Activated CD4-positive, CD25-positive, alpha-beta regulatory T cell treated with anti-CD3 and anti-CD28 coated beads, Interleukin-2, amount 50 U/mL, for 24 hours (primary cell): ENCODE measurements around the gene OR1E2.
"Not testable (repeated sequence)": the region's sequence is repeated elsewhere in the genome, so short reads cannot be mapped to it uniquely, and the experiment has no call there.

Source experiments
- ATAC-seq, 2 donors: fragments of 150-1000 bp; cut with Tn5 transposase; one replicate each; pipeline ENCODE4 v1.10.0; 2021; ENCODE audit warnings: mild to moderate bottlenecking in 1 of 2, moderate library complexity in 1 of 2

OR1E2 gene, protein sequence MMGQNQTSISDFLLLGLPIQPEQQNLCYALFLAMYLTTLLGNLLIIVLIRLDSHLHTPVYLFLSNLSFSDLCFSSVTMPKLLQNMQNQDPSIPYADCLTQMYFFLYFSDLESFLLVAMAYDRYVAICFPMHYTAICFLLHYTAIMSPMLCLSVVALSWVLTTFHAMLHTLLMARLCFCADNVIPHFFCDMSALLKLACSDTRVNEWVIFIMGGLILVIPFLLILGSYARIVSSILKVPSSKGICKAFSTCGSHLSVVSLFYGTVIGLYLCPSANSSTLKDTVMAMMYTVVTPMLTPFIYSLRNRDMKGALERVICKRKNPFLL

DNA sequence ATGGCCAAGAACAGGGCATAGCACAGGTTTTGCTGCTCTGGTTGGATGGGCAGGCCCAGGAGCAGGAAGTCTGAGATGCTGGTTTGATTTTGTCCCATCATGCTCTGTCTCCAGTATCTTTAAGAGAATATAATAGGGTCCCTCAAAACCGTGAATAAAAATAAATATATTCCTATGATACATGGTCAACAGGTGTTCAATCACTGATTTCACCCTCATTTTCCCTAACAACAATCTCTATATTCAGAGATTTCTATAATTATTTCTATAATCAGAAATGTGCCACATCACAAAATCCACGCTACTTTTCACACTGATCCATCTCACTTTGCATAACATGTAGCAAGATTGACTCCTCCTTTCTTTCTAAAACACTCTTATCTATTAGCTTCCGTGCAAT is at the start of gene OR1E2:
OR1E2 (minus strand) TSS at position 101 of the 400 bp plus-strand sequence; CDS start at position 101, 0 bp downstream.
- ATAC-seq: no peak

DNA sequence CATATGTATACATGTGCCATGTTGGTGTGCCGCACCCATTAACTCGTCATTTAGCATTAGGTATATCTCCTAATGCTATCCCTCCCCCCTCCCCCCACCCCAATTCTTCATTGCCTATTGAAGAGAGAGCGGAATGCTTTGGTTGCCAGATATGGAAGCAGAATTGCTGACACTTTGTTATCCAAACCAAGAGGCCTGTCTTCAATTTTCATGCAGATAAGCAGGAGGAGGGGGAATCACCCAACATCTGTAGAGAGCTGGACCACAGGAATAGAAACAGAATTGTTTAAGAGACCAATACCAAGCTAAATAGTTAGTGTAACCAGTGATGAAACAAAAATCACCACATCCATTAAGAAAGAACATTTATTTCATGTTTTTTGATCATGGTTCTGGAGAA is 49.2 kb upstream of the OR1E2 start:
- no peak for ATAC-seq

DNA sequence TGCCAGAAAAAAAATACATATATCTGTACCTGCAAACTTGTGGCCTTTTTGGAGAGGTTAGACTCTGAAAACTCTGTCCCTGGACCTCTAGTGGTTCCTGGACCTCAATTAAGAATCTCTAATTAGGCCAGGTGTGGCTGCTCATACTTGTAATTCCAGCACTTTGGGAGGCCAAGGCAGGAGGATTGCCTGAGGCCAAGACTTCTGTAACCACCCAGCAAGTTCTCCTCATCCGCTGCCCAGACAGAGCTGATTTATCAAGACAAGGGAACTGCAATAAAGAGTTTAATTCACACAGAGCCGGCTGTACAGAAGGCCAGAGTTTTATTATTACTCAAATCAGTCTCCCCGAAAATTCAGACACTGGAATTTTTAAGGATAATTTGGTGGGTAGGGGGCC is 46.3 kb upstream of the OR1E2 start:
- no peak for ATAC-seq

DNA sequence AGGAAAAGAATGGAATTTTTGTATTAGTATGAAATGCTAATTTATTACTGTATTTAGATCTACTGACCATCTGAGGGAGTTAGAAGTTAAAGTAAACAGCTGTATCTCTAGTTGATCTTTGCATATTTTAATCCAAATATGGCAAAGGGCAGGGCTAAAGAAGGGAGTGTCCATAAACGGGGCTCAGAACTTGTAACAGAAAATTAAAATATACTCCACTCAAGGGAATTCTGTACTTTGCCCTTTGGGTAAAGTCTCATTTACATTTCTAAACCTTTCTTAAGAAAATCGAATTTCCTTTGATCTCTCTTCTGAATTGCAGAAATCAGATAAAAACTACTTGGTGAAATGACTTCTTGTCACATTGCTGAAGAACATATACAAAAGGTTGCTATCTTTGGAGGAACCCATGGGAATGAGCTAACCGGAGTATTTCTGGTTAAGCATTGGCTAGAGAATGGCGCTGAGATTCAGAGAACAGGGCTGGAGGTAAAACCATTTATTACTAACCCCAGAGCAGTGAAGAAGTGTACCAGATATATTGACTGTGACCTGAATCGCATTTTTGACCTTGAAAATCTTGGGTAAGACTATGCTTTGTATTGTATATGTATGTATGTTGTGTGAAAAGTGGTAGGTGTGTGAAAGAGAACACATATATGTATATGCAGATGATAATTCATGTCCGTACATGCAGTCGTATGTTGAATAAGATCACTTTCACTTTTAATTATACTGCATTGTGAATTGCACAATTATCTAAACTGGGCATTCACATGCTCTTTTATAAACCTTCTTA is 42.4 kb upstream of the OR1E2 start, which contains the start of gene ASPA:
ASPA (plus strand) TSS at position 186 of the 799 bp plus-strand sequence; CDS start at position 349, 163 bp downstream.
- no peak for ATAC-seq

DNA sequence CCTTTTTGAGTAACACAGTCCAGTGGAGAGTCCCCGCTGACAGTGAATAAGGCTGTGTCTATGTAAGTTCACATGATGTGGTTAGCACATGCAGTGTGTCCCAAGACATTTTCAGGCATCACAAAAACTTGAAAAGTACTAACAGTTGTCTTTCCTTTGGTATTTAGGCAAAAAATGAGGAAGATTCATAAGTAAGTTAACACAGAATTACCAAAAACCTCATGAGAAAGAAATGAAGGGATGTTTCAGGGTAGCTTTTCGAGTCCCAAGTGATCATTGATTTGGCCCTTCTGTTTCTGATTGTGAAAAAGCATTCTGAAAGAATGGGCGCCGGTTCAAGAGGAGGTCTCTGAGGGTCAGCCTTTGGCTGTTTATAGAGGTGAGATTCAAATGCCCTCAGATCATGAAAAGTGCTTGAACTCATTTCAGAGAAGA is 41.6 kb upstream of the OR1E2 start:
- ATAC-seq: no peak

DNA sequence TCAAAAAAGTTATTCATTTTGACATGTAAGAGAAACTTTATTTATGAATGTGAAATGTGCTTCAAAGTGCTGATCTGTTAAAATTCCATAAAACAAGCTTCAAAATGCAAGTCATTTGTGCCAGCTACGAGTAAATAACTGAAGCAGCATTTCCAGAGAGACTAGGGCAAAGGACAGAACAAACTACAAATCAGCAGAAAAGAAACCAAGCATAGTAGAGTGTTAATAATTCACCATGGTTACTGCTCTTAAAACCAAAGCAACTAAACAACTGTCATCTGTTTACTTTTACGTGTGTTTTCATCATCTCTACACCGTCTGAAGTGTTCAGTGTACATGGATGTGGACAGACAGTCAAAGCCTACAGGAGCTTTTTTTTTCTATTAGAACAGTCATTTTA is 40.6 kb upstream of the OR1E2 start:
- ATAC-seq: no peak

DNA sequence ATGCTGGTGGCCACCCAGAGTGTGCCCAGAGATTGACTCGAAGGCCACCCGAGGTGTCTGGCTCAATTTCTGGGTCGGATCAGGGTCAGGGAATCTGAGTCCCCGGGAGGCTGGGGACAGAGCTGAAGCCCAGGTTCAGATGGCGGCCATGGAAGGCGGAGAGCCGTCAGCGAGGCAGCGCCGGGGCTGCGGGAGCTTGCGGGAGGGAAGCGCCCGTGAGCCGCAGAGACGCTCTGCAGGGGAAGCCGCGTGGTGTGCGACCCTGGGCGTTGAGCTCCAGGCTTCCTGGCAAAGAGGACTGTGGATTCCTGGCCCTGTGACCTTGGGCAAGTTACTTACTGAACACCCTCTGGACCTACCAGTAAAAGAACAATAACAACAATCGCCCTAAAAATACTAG is 38.5 kb upstream of the OR1E2 start:
- no peak for ATAC-seq

DNA sequence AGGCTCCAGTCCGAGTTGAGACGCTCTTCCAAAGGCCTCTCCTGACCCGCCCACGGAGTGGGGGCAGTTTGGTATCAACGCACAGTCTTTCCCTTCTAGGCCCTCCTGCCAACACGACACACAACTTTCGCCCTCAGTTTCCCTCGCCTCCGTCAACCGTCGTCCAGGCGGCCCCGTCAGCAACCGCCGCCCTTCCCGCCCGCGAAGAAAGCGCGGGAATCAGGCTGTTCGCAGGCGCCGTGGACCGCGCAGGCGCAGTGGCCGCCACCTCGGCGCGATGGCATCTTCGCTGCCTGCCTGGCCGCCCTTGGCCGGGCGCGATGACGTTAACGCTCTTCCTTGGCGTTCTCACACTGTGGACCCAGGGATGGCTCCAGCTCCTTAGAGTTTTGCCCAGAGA is 38.0 kb upstream of the OR1E2 start, which contains the start of gene SPATA22:
SPATA22 (minus strand) TSS at position 221 of the 400 bp plus-strand sequence. CDS start 2,494 bp downstream, outside the sequence.
- no peak for ATAC-seq

DNA sequence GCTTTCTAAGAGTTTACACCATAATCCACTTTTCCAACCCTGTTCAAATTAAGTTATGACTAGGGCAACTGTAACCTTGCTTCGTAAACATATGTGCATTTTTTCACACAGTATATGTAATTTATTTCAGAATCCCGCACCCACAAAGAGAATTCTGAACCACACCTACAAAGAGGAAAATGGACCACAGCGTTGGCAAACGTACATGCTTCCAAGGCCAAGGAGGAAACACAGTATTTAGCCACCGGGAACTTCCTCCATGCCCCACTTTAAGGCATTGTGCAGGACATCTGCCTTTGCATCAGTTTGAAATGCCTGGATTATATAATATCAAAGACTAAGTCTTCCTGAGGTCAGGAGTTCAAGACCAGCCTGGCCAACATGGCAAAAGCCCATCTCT is 35.9 kb upstream of the OR1E2 start:
- ATAC-seq: no peak

DNA sequence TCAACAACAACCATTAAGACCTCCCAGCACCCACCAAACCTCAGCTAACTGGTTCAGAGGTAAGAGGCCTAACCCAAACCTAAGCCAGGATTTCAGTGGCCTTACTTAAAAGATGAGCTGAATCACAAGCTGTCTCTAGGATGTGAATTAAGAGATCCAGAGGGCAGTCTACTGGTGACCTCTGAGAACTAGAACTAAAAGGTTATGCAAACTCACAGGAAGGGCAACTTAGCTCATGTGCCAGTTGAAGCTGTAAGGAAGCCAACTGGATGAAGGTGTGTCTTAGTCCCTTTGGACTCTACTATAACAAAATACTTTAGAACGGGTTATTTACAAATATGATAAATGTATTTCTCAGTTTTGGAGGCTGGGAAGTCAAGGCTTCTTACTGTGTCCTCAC is 32.7 kb upstream of the OR1E2 start:
- ATAC-seq: not testable (repeated sequence)

DNA sequence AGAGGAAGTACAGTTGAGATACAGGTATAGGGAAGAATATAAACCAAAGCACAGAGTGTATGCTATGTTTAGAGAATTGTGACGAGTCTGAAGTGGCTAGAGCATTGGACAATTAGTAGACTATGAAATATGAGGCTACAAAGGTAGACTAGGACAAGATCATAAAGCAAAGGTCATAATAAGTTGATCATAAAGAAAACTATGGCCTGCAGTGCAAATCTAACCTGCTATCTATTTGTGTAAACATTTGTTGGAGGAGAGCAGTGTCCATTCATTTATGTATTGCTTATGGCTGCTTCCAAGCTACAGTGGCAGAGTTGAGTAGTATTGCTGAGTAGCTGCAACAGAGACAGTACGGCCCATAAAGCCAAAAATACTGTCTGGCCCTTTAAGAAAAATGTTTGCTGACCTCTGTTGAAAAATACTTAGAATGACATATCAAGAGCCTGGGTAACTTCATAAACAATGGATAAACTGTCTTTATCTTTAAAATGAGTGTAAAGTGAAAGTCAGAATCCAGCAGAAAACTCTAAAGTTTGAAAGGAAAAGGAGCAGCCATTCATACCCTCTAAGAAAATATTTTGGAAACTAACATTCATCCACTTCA is 14.5 kb upstream of the OR1E2 start:
- ATAC-seq: no peak

DNA sequence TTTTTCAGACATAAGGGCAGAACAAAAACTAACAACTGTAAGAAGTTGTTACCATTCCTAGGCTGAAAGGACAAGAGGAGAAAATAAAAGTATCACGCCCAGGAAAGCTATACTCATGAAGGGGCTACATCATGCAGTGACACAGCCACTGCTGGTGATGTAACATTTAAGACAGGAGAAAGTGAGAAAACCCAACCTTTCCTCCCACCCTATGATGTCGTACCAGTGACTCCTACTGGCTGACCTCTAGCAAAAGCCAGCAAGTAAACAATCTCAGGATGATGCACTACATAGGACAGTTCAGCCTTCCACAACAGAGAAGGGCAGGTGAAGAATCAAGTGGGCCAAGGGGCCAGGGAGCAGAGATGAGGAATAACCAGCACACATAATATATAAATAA is 14.0 kb upstream of the OR1E2 start:
- ATAC-seq: no peak

DNA sequence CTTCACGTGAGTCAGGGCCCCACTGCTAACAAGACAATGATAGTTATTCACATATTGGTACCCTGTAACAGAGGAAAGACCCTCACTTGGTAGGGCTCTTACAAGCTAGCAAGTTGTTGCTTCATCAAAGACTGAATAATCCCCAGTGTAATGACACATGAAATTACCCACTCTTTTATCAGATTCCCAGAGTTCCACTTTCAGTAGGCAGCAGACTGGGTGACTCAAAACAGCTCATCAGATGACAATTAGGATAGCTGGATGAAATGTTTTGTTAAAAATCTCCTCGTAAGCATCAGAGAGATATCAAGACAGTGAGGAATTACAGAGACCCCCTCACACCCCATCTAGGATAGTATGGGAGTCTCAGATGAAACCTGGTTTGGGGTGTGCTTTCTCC is 6.8 kb upstream of the OR1E2 start:
- no peak for ATAC-seq

DNA sequence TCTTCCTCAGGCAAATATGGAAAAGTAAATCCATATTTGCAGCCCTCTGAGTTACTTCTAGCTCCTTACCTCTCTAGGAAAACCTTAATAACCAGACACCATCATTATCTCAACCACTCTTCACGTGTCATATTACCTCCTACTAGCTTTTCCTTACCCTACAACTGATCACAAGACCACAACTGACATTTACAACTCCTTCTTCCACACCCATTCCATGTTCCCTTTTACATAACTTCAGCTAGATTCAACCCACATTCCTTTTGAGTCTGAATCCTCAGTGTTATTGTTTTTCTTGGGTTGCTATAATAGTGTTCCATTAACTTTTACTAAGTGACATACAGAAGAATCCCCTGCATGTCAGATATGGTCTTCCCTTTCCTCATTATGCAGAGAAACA is 4.7 kb upstream of the OR1E2 start:
- no peak for ATAC-seq

DNA sequence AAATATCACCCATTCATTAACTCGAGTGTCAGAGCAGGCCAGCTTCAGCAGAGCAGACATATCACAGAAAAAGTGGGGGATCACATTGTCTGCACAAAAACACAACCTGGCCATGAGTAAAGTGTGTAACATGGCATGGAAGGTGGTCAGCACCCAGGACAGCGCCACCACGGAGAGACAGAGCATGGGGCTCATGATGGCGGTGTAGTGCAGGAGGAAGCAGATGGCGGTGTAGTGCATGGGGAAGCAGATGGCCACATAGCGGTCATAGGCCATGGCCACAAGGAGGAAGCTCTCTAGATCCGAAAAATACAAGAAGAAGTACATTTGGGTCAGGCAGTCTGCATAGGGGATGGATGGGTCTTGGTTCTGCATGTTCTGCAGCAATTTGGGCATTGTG is 426 bp downstream of the OR1E2 start:
- ATAC-seq: not testable (repeated sequence)

DNA sequence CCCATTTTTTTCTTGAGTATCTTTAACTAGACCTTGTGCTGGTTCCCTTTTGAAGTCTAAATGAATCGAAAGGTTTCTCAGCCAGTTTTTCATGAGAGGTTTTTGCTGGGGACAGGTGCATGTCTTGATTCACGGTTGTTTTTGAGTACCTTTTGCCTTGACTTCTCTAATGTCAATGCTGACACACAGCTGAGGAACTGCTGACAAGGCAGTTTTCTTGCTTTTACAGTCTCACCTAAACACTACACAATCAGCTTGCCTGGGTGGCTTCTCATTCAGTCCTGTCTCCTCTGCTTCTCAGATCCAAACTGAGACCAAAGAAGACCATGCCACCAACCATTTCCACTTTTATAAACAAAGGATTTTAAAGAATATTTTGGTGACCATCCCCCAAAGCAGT is 15.4 kb downstream of the OR1E2 start:
- ATAC-seq: no peak

DNA sequence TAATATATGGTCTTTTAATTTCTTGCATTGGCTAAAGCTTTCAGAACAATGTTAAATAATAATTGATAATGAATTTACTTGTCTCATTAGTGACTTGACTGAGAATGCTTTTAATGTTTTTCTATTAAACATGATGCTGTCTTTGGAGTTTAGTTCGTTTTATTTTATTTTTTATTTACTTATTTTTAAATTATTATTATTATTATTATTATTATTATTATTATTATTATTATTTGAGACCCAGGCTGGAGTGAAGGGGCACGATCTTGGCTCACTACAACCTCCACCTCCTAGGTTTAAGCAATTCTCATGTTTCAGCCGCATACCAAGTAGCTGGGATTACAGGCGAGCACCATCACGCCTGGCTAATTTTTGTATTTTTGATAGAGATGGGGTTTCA is 18.0 kb downstream of the OR1E2 start:
- ATAC-seq: no peak

DNA sequence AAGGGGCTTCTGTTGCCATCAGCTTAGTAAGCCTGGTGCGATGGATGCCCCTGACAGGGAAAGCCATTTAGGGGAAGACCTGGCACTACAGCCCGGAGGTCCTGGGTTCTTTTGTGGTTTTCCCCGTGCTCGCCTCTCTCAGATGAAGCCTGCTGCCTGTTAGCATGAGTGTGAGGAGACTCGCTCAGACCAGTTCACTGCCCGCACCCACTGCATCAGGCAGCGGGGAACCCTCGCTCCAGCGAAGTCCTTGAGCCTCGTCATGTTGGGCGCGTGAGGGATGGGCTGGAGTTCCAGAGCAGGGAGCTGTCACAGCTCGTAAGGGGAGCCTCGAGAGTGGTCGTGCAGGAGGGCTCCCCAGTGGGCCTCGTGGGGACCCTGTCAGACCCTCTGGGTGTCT is 21.4 kb downstream of the OR1E2 start:
- not testable (repeated sequence) for ATAC-seq

DNA sequence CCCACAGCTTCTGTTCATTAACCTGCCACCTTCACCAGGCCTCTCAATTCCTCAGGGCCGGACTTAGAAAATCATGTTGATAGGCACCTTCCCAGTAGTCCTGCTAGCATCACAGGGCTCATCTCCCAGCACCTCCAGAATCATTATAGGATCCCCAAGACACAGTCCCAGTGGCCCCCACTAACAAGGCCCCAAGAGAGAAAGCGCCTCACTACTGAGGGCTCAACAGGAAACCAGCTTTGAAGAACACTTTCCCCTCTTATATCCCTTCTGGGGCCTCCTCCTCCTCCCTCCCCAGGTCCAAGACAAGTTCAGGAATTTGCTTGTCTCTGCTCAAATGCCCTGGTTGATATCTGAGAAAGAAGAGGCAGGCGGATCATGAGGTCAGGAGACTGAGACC is 22.6 kb downstream of the OR1E2 start, which contains the start of gene OR3A3:
OR3A3 (plus strand) TSS at position 301 of the 400 bp plus-strand sequence.
- no peak for ATAC-seq

DNA sequence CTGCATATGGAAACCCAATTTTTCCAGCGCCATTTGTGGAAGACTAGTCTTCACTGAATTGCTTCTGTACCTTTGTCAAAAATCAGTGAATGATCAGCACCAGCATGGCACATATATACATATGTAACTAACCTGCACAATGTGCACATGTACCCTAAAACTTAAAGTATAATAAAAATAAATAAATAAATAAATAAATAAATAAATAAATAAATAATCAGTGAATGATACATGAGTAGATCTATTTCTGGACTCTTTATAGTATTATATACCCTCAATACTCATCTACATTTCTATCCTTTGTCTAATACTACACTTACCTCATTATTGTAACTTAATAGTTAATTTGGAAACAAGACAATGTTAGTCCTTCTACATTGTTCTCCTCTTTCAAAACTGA is 29.8 kb downstream of the OR1E2 start:
- ATAC-seq: not testable (repeated sequence)

DNA sequence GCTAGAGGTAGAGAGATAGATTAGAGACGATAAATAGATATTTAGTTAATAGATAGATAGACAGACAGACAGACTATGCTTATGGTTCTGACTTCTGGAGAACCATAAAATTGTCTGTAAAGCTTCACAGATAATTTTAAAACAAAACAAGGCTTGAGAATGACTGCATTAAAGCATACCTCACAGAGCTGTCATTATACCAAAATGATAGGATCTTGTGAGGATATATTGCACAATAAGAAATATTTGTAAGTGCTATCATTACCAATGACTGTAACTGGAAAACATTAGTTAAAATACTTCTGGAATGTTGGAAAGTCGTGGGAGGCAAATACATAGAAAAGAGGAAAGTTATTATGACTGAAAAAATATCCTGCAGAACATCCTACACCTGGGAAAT is 31.9 kb downstream of the OR1E2 start:
- ATAC-seq: no peak

DNA sequence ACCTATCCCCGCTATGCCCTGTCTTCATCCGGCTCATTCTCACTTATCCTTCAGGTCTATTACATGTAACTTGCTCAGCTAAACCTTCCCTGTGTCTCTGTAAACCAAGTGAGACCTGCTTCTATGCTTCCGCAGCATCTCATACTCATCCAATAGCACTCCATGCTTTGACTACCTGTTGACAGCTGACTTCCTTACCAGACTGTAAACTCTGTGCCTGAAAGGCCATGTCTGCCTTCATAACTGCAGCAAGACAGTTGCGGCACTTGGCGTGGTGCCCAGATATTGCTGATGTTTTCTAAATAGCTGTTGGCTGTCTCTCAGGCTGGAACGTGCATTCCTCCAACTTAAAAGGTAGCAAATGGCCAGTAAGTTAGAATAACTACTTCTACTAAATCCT is 33.6 kb downstream of the OR1E2 start:
- no peak for ATAC-seq

DNA sequence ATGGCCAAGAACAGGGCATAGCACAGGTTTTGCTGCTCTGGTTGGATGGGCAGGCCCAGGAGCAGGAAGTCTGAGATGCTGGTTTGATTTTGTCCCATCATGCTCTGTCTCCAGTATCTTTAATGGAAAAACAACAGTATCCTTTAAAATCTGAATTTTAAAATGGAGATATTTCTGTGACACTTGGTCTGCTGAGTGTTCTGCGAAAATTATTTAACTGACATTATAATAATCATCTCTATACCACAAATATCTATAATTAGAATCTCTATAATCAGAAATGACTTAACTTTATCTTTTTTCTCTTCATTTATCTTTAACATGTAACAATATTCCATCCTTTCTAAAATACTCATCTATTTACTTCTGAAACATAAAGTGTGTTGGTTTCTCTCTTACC is 35.3 kb downstream of the OR1E2 start, which contains the start of gene OR1E1:
OR1E1 (minus strand) TSS at position 101 of the 400 bp plus-strand sequence; CDS start at position 101, 0 bp downstream.
- ATAC-seq: no peak
